ENCODE measurements around the gene POR.

- no peak for TF ChIP-seq CTCF (conservative IDR thresholded peaks at IDR 0.05; ENCODE audit: low read depth, low read length)
- no peak for TF ChIP-seq EZH2 (IDR thresholded peaks at IDR 0.05; ENCODE audit: borderline replicate concordance, low read depth, low read length, poor library complexity, severe bottlenecking)
Measured at GRCh38 chr7:75962607-75963380, 47.8 kb downstream of the POR start.

Measured in A673 (cell line).